Stimulated activated CD8-positive, alpha-beta memory T cell treated with anti-CD3 and anti-CD28 coated beads, Interleukin-15, amount 100 ng/mL, for 24 hours (primary cell): Measurements from ENCODE around the gene COL4A2.
"Not testable (repeated sequence)": the region's sequence is repeated elsewhere in the genome, so short reads cannot be mapped to it uniquely, and the experiment has no call there.

Experiments
- DNase-seq: peaks from one replicate; pipeline ENCODE4 v3.0.0-alpha.2; 2020; ENCODE audit warnings: low read depth

COL4A2 gene

DNA sequence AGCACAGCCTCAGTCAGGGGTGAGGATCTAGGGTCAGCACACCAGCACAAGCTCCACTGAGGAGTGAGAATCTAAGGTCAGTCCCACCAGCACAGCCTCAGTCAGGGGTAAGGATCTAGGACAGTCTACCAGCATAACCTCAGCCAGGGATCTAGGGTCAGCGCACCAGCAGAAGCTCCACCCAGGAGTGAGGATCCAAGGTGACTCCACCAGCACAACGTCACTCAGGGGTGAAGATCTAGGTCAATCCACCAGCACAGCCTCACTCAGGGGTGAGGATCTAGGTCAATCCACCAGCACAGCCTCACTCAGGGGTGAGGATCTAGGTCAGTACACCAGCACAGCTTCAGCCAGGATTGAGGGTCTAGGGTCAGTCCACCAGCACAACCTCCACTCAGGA is 189.9 kb downstream of the COL4A2 start:
- DNase-seq, result no peak

DNA sequence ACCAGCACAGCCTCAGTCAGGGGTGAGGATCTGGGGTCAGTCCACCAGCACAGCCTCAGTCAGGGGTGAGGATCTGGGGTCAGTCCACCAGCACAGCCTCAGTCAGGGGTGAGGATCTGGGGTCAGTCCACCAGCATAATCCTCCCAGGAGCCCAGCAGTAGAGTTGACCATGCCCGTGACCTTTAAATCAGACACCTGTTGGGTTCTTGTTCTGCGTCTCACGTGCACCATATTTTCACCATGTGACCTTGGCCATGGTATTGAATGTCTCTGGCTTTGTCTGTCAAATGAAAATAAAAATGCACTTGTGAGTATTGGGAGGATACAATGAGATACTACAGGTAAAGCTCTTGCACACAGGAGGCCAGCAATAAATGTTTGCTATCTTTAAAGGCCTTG is 190.8 kb downstream of the COL4A2 start:
- not testable (repeated sequence) for DNase-seq

DNA sequence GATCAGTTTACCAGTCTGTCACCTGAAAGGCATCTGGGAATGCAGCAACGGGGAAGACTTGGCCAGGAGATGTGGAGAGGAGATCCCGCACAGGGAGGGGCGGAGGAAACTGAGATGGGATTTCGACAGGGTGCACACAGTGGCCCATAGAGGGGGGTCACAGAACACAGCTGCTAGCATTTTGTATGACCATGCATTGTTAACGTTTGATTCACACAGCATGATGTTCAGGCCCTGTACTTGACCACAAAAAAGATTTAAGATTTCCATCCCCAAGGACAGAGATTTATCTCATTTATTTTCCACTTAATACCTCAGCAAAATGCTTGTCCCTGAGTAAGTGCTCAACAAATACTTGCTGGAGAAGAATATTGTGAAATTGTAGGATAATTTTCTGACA is 191.2 kb downstream of the COL4A2 start:
- no peak for DNase-seq

DNA sequence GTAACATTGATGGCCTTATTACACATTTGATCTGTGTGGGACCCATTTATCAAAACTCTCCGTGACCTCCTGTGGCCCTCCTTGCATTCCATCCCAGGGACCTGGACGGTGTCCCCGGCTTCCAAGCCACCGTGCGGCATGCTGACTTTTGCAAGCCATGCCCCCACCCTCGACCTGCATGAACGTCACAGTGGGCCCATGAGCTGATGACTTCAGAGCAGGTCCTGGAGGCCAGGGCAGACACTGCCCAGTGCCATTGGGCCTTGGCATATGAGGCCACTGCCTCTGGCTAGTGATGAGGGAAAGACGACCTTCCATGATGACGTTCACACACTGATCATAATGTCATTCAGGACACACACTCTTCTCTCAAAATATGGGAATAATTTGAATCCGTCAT is 191.7 kb downstream of the COL4A2 start:
- no peak for DNase-seq

DNA sequence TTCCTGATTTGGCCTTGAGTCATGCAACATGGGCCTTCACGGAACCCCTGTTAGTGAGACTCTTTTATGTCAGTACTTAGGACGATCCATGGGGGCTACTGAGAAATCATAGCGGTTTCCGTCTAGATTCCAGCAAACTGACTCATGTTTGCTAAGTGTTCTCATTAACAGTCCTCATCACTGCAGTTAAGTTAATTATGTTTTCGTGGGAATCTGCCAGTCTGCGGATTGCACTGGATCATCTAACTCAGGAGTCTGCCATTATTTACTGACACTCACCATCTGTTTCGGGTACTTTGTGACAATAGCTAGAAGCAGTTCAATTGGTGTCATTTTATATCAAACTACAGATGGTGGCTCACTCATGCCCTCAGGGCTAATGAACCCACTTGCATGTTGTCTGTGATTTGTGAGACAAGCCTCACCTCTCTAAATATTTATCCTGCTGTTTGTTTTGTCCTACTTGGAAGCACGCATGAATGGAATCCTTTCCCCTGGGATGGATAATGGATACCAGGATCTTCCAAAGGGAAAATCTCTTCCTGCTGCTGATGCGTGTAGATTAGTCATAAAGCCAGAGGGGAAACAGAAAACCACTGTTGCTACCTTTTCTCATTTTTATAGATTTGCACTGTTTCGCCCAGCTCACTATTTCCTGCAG is 192.7 kb downstream of the COL4A2 start:
- no peak for DNase-seq

DNA sequence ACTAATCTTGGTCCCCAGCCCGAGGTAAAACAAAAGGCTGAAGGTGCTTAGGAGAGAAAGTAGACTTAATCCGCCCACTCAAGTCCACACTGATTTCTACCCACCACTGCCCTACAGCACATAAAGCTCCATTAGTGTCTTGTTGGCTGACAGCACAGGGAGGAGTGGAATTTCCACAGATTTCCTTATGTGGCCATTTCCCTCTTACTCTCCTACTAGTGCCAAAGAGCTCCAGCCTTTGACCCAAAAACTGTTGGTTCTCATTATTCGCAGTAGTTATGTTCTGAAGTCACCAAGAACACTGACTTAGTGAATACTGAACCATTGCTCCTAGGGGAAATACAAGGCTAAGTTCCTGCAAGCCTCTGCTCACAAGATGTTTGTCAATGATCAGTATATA is 193.3 kb downstream of the COL4A2 start:
- DNase-seq, result no peak

DNA sequence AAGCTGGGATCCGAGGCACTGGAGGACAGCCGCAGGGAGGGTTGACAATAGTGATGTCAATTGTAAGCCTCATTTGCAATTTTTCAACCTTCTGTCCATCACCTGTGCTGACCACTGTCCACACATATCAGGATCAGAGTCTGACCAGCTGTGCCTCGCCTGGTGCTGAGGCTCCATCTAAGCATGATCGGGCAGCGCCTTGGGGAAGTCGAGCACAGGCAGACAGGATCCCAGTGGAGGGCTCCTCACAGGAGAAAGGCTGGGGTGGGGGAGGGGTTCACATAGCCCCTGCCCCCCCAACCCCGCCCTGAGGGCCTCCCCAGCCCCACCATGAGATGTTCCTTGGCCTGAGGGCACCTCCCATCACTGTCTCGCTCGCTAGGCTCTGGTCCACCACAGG is 194.1 kb downstream of the COL4A2 start:
- DNase-seq, result no peak

DNA sequence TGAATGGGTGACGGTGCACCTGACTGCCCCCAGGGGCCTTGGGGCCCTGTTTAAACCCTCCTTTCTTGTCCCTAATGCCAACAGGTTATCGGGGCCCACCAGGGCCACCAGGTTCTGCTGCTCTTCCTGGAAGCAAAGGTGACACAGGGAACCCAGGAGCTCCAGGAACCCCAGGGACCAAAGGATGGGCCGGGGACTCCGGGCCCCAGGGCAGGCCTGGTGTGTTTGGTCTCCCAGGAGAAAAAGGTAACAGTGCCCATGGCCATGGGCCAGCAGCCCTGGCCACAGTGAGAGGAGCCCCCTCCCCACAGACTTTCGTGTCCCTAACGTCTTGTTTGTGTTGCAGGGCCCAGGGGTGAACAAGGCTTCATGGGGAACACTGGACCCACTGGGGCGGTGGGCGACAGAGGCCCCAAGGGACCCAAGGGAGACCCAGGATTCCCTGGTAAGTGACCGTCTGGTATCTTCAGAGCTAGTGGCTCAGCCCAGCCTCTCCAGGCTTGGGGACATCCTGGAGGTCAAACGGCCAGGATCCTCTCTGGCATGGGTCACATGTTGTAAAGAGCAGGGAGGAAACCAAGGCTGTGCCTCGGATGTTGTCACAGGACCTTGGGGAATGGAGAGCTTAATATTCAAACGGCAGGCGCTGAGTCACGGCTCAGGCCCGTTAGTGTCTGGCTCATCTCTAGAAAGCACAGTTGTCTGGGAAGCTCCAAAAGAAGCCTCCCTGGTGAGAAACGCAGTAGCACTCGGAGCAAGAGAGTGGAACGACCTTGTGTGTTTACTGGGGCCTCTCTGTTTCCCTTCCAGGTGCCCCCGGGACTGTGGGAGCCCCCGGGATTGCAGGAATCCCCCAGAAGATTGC is 196.2 kb downstream of the COL4A2 start:
- DNase-seq, result no peak

DNA sequence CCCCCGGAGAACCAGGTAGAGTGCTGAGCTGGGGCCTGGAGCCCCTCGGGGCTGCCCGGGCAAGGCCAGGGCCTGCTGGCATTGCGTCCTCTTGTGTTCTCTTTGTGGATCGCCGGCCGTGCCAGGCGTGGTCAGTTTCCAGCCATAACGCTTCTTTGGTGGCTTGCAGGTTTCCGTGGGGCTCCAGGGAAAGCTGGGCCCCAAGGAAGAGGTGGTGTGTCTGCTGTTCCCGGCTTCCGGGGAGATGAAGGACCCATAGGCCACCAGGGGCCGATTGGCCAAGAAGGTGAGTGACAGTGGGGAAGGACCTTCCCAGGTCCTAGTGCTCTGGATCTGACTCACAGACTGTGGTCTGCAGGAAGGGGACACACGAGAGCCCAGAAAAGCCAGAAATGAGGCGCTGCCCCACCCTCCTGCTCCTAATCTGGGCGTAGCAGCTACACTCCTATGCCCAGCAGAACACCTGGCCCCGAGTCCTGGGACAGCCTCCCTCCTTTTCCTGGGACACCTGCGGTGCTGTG is 197.0 kb downstream of the COL4A2 start:
- DNase-seq, result no peak

DNA sequence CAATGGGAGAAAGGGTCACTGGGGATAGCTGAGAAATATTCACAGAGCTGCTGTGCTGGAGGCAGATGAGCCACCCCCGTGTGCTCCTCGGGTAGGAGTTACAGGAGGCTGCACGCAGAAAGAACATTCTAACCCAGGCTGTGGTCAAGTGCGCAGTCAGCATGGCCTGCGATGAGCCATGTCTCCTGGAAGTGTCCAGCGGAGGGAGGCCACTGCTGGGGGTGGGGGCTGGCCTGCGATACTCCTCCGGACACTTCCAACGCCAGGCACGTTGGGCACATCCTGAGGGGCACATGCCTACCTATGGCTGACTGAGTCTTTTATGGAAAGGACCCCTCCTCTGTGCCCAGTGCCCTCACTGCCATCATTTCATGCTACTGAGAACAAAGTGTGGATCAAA is 198.5 kb downstream of the COL4A2 start:
- DNase-seq, result no peak

DNA sequence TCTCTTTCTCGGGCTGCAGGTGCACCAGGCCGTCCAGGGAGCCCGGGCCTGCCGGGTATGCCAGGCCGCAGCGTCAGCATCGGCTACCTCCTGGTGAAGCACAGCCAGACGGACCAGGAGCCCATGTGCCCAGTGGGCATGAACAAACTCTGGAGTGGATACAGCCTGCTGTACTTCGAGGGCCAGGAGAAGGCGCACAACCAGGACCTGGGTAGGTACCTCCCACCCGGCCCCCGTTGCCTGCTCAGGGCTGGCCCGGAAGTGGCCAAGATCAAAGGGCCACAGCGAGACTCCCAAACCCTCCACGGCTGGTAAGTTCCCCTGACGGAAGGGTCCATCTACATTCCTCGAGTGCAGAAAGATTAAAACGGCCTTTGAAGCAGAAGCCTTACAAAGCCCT is 199.3 kb downstream of the COL4A2 start:
- DNase-seq, result no peak

DNA sequence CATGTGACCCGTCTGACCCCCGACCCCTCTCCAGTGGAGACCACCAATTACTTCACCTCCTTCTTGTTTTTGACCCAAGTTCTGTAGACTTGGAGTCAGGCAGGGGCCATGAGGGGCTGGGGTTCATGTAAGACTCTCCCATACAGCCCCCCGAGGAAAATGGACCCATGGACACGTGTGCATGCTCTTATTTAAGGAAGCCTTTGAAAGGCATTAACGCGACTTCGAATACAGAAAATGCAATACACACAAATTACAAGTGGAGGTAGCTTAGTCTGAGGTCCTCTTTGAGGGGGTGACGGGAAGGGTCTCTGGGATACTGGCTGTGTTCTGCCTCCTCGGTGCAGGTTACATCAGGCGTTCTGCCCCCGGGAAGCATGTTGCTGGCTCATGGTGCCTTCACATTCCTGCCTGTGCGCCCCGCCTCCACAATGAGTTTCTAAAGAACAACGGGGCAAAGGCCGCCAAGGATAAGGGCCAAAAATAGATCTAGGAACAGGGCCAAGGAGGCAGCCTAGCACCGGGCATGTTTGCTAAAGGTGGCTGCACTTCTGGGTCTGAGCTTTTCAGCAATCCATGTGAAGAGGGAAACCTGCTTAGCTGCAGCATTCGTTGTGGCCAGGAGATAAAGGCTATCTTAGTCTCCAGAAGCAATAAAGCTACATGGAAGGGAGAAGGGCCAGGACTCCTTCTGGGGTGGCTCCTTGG is 199.9 kb downstream of the COL4A2 start:
- DNase-seq, result no peak

DNA sequence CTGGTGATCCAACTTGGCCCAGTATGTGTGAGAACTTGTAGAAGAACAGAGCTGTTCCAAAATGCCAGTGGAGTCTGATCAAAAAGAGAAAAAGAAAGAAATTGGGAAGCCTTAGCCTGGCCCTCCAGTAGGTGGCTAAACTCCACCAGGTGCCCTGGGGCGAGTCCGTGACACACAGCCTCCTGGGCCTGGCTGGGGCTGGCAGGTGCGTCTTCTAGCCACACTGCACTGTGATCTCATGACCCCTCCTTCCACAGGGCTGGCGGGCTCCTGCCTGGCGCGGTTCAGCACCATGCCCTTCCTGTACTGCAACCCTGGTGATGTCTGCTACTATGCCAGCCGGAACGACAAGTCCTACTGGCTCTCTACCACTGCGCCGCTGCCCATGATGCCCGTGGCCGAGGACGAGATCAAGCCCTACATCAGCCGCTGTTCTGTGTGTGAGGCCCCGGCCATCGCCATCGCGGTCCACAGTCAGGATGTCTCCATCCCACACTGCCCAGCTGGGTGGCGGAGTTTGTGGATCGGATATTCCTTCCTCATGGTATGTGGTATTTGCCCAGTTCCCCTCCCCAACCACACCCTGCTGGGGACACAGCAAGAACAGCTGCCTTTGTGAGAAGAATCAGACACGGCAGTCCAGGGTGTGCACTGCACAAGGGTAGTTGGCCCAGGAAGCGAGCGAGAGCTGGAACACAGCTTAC is 200.7 kb downstream of the COL4A2 start:
- DNase-seq, result no peak

DNA sequence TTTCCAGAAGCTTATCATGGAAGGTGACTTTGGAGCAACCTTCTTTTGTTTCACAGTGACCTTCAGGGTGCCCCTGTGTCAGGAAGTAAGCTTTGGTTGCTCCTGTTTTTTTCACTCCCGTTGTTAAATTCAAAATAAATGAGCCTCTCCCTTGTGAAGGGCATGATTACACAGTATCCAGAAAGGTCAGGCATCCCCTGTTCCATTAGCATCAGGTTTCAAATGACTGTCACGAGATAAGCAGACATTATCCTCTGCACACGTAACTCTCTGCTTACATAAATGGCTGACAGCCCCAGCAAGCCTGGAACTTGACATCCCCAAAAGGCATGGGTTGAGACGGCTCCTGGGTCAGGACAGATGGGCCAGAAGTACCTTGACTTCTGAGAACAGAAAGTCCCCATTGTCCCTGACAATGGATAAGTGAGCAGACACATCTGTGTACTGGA is 202.4 kb downstream of the COL4A2 start:
- DNase-seq, result no peak

DNA sequence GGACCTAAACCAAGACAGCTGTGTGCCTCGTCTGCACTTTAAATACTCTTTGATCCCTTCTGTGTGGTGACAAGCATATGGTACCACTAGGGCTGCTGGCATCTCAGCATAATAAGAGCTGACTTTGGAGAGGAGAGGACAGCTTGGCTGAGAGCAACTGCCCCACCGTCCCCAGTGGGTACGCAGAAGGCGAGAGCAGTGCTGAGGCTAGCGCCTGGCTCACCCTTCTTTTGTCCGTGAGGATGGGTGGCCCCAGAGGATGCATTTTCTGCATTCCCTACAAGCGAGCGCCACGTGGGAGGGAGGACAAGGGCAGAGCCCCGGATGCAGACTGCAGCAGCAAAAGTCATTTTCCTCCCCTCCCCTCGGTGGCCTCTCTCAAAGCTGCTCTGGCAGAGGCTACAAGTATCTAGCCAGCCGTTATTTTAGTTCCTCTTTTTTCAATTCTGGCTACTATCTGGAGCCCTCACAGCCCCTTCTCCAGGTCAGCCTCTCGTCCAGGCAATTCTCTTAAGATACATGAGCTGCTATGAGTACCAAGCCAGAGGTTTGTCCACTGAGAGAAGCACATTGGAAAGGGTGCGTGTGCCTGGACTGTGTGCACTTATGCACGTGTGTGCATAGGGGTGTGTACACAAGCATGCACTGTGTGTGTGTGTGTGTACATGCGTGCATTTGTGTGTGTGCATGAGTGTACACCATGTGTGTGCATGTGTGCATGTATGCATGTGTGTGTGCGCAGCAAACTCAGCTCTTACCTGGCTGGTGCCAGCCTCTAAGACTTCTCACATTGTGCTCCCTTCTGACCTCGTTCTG is 203.1 kb downstream of the COL4A2 start:
- no peak for DNase-seq

DNA sequence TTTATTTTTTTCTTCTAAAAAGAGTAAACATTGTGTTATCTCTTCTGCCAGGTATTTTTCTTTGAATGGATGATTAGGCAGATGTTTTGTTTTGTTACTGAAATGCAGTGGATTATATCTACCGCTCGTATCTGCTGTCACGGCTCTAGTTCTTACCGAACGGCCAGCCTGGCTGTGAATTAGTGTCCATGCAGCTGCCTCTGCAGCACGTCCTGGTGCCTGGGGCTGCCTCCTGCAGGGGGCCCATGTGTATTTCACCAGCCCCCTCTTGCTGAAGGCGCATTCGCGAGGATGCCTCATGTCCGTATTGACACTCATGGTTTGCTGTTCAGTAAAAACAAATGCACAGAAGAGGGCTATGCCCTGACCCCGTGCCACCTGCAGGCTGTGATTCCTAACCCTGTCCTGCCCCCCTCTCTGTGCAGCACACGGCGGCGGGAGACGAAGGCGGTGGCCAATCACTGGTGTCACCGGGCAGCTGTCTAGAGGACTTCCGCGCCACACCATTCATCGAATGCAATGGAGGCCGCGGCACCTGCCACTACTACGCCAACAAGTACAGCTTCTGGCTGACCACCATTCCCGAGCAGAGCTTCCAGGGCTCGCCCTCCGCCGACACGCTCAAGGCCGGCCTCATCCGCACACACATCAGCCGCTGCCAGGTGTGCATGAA is 204.6 kb downstream of the COL4A2 start:
- no peak for DNase-seq

DNA sequence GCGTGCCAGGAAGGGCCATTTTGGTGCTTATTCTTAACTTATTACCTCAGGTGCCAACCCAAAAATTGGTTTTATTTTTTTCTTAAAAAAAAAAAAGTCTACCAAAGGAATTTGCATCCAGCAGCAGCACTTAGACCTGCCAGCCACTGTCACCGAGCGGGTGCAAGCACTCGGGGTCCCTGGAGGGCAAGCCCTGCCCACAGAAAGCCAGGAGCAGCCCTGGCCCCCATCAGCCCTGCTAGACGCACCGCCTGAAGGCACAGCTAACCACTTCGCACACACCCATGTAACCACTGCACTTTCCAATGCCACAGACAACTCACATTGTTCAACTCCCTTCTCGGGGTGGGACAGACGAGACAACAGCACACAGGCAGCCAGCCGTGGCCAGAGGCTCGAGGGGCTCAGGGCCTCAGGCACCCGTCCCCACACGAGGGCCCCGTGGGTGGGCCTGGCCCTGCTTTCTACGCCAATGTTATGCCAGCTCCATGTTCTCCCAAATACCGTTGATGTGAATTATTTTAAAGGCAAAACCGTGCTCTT is 205.2 kb downstream of the COL4A2 start:
- no peak for DNase-seq

DNA sequence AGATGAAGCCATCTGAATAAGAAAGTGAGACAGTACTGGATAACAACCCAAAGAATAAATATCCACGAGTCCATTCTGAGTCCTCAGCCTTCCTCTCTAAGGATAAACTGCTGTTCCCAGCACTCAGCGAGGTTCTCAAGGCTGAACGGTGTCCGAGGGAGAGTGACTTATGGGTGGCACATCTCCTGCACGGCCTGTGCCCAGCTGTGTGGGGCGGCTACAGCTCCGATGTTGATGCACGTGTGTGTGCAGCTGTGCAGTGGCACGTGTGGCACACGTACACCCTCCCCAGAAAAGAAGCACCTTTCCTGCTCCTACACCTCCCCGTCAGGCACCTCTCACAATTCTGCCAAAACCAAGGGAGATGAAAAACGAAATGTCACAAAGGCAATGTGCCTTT is 209.4 kb downstream of the COL4A2 start:
- DNase-seq, result no peak

DNA sequence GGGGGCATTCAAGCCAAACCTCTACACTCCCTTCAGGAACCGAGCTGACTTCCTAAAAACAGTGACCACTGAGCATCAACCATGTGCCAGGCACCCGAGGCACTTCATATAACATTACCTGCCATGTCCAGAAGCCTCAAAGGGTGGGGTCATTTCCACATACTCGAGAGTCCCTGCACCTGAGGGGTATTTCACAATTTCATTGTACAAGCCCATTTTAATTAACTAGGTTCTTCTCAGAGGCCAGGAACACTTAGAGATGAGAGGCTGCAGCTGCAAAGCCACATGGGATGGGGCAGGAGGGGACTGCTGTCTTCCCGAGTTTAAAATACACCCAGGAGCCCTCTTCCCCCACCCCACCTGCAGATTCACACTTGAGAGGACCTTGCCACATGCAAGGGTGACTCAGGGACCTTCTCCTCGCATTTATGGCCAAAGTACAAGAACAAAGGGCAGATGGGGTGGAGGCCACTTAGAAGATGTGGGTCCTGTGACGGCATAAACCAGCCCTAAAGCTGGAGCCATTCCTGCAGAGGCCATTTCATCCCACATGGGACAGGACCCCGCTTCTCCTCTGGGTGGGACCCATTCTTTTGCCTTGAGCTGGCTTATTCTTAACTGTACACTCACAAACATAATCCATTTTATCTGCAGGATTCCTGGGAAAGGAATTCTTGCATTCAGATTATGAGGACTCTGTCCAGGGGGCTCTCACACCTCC is 210.6 kb downstream of the COL4A2 start:
- DNase-seq, result no peak

DNA sequence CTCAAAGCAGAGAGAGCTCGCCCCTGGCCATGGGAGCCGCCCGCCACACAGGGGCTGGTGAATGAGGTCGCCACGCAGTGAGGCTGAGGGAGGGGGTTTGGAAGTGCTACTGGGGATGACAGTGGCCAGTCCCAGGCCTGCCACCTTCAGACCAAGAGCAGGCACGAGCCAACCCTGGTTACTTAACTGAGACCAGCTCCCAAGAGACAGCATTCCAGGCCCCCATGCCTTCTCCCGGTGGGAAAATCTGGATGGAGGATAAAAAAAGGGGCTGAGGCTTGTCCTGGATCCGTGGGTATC is 211.1 kb downstream of the COL4A2 start:
- no peak for DNase-seq
